Testis (tissue), 2 donors: ENCODE data around the gene NLRP5.

Experiments
- CTCF ChIP-seq, 3 experiments: fragments of 450-650 bp in 2 of 3; fragments of 200-600 bp in 1 of 3; sonication (generic) in 1 of 3; IDR thresholded peaks; one replicate each; pipeline ENCODE4 v1.5.1; 2016 to 2019; ENCODE audit warnings: antibody characterized with exemption in 3 of 3, mild to moderate bottlenecking in 2 of 3, moderate library complexity in 1 of 3
- POLR2A ChIP-seq: fragments of 450-650 bp; IDR thresholded peaks from one replicate; pipeline ENCODE4 v1.6.1; 2017; ENCODE audit warnings: antibody characterized with exemption, mild to moderate bottlenecking, moderate library complexity

GRCh38 chr19:56101095-56101494 is 114.5 kb downstream of the NLRP5 start:
- TF ChIP-seq CTCF (IDR thresholded peaks at IDR 0.05) (no peak), POLR2A (no peak)
